NCI-H2196 treated with DMSO at 0.1 percent for 48 hours (cell line): Measurements from ENCODE around the gene TBC1D2B.
"Not testable (repeated sequence)": the region's sequence is repeated elsewhere in the genome, so short reads cannot be mapped to it uniquely, and the experiment has no call there.

ENCODE experiments used
- DNase-seq: peaks from one replicate; lab custom pipeline; 2025; ENCODE audit not compliant: unreplicated experiment; lab: John Stamatoyannopoulos, UW

TBC1D2B gene

GRCh38 chr15:77991658-77992201 is 85.8 kb downstream of the TBC1D2B start:
- DNase-seq, result not testable (repeated sequence)

DNA sequence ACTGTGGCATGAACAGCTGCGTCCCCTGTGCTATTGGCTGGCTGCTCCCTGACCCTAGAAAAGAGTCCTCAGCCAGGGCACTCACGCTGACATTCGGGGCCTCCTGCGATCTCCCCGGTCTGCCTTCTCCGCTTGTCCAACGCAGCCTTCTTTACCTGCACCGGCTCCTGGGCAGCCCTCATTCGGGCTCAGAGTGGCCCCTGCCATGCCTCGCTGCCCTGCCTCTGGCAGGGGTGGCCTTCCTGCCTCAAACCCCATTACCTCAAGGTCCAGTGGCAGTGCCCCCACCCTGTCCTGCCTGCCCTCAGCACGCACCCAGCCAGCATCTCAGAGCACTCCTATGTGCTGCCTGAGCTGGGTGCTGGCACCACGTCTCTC is 86.5 kb downstream of the TBC1D2B start:
- DNase-seq, result no peak

DNA sequence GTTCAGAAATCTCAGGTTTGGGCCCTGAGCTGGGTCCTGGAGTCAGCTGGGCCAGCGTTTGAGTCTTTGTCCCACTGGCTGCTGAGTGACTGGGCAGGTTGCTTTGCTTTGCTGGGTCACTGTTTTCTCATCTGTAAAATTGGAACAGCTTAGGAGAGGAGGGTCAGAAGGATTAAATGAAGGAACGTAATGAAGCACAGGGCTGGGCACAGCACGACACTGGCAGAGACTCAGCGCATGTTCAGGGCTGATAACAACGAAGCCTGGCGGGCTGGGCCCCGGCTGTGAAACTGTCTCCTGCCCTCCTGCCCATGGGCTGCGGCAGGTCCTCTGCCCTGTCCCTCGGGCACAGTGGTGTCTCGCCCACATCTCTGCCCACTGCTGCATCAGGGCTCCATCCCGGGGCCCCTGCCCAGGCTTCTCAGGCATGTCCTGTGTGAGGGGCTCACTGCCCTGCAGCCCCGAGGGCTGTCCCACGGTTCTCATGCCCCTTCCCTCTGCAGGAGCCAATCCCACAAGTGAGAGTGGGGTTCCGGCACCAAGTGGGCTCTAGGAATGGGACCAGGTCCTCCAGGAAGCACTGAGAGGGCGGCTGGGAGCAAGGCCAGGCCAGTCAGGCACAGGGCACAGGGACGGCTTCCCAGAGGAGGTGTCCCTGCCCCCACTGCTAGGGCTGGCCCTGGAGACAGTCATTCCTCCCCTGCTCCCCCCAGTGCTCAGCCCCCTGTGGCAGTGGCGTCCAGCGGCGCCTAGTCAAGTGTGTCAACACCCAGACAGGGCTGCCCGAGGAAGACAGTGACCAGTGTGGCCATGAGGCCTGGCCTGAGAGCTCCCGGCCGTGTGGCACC is 88.0 kb downstream of the TBC1D2B start:
- no peak for DNase-seq

DNA sequence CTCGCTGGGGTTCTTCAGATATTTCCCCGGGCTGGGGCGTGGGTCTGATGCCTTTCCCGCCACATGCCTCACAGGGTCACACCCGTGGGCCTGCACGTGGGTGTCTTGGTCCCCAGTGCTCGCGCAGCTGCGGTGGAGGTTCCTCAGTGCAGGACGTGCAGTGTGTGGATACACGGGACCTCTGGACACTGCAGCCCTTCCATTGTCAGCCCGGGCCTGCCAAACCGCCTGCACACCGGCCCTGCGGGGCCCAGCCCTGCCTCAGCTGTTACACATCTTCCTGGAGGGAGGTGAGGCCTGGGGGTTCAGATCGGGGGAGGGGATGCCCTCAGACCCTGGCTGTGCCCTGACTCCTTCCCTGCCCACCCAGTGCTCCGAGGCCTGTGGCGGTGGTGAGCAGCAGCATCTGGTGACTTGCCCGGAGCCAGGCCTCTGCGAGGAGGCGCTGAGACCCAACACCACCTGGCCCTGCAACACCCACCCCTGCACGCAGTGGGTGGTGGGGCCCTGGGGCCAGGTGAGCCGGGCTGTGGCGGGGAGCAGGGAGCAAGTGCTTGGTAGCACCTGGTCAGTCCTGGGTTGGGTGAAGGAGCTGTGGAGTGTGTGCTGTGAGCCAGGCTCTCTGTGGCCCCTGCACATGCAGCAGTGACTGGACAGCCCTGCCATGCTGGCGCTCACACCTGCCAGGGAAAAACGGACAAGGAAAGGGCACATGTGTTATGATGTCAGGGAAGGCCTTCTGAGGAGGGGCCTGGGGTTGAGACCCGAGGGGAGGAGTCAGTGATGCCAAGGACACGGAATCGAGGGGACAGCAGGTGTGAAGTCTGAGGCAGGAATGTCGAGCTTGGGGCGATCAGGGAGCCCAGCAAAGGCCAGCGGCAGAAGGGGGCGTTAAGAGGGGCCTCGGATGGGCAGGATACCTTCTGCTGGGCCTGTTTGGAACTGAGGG is 88.9 kb downstream of the TBC1D2B start:
- DNase-seq, result no peak

GRCh38 chr15:77987765-77988136 is 89.8 kb downstream of the TBC1D2B start:
- not testable (repeated sequence) for DNase-seq

DNA sequence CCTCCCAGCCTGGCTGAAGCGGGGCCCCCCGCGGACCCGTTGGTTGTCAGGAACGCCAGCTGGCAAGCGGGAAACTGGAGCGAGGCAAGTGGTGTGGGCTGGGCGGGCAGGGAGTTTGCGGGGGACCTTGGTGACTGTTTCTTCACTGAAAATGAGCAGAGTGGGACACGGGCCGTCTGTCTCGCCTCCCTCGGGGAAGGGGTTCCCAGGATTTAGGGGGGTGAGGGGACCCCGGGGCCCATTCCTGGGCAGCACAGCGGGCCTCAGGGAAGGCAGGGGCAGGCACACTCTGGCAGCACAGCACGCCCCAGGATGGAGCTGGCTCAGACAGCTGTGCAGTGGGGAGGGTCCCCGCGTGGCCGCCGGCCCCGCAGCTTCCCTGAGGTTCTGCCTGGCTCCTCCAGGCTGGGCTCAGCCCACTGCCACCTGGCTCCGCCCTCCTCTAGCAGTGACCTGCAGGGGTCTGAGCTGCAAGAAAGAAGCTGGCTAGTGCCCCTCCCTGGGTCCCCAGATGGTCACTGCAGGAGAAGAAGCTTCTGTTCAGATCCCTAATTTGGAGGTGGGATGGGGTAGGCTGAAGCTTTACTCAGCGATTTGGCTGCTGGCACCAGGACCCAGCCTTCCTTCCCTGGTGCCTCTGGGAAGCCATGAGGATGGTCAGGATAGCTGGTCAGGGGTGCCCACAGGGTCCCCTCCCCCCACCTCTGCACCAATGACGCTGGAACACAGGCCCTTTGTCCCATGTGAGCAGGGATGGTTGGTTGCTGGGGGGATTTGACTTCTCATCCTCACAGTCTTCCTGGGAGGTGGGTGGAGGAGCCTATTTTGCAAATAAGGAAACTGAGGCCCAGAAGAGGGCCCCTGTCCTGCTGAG is 90.4 kb downstream of the TBC1D2B start:
- DNase-seq, result no peak

- no peak for DNase-seq
These were observed 91.5 kb downstream of the TBC1D2B start for GRCh38 chr15:77985931-77986480.

- DNase-seq, result no peak
These were observed 92.2 kb downstream of the TBC1D2B start for GRCh38 chr15:77985031-77985930.

GRCh38 chr15:77984446-77984861 is 93.1 kb downstream of the TBC1D2B start:
- no peak for DNase-seq

DNA sequence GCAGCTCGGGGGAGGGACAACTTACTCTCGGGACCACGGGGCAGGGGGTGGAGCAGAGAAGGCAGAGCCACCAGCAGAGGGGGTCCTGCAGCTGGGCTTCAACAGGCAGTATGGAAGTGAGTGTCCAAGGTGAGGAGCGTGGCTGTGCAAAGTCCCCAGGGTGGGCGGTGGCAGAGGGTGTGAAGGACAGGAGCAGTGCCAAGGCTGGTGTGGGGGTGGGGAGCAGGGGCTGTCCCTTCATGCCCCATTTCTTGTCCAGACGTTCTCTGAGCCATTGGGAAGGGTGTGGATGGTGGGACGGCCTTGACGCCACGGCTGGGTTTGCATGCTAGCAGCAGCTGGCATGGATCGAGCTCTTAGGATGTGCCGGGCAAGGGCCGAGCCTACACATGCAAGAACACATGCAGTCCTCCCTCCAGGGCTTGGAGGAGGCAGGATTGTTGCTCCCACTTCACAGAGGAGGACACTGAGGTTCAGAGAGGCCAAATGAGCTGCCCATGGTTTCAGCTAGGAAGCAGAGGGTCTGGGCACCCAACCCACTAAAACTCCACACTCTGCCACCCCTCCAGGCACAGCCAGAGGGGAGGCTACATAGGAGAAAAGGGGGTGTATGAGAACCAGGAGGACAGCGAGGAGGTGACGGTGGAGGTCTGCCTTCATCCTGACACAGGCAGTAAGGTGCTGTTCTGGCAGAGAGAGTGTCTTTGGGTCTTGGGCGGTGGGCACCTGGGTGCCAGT is 93.6 kb downstream of the TBC1D2B start:
- DNase-seq, result no peak

DNA sequence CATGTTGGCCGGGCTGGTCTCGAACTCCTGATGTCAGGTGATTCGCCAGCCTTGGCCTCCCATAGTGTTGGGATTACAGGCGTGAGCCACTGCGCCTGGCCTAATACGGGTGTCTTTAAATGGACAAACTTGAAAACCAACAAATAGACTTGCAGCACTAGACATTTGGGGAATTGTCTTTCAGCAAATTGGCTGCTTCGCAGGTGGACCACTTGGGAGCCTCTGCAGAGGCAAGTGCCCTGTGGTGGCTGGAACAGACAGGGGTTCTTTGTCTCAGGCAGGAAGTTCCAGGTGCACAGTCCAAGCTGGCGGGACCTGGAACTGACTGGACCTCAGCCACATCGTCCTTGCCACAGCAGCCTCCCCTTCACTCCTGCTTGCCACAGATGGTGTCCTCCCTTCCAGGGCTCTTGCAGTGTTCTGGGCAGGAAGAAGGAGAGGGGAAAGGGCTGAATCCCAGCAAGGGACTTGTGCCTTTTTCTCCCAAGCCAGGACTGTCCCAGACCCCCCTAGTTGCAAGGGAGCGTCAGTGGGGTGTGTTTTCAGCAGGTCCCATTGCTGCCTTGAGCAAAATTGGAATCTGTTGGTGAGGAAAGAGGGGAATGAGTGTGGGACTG is 94.3 kb downstream of the TBC1D2B start:
- no peak for DNase-seq

GRCh38 chr15:77982127-77982490 is 95.4 kb downstream of the TBC1D2B start:
- no peak for DNase-seq

- no peak for DNase-seq
These were observed 96.0 kb downstream of the TBC1D2B start for GRCh38 chr15:77981281-77982126.

DNA sequence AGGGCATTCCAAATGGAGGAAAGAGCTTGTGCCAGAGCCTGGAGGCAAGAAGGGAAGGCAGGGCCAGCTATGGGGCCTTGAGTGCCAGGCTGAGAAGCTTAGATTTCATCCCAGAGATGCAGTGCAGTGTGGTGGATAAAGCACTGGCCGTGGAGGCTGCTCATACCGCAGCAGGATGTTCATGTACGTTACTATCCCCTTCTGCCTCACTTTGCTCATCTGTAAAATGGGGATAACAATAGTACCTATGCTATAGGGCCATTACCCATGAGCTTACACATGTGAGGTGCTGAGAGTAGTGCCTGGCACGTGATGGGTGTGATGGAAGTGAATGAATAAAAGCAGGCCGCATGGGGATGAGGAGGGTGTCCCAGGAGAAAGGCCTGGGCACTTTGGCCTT is 96.8 kb downstream of the TBC1D2B start:
- not testable (repeated sequence) for DNase-seq

- DNase-seq, result no peak
These were observed 97.4 kb downstream of the TBC1D2B start for GRCh38 chr15:77980098-77980497.

DNA sequence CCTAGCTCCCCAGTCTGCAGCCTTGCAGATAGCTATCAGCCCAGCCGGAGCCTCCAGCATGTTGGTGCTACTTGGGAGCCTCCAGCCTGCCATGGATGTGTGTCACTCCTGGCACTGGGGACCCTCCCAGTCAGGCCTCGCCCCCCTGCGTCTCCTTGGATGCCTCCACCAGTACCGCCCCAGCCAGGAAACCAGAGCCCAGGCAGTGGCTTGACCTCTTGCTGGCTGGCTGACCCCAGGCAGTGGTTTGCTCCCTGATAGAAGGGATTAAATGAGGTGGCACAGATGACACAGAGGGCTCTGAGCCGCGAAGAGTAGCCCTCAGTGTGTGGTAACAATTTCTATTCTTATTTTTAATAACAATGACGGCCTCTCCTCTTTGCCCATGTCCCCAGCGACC is 98.4 kb downstream of the TBC1D2B start:
- DNase-seq, result not testable (repeated sequence)

GRCh38 chr15:77978759-77979145 is 98.8 kb downstream of the TBC1D2B start:
- not testable (repeated sequence) for DNase-seq
